CD4-positive, CD25-positive, alpha-beta regulatory T cell (primary cell): Measurements from ENCODE around the gene TSEN15. TPM values are rescaled to one million over a fixed set of nuclear protein-coding genes. Genes with fewer than 3 reads are reported as not detected.

Experiments used
- ATAC-seq, 2 donors: fragments of 150-1000 bp; cut with Tn5 transposase; one replicate each; pipeline ENCODE4 v1.10.0; 2021; ENCODE audit warnings: low read depth in 2 of 2, moderate number of reproducible peaks in 2 of 2, moderate library complexity in 1 of 2
- DNase-seq, 3 donors: peaks; one replicate each; pipeline versions ENCODE4 v3.0.0 to v3.0.0-alpha.2; 2012 to 2022; ENCODE audit warnings: mixed read lengths in 1 of 3
- H3K27ac ChIP-seq: one replicate; pipeline ENCODE4 v1.7.0; 2013; ENCODE audit warnings: mild to moderate bottlenecking, low read length; ENCODE audit not compliant: insufficient read depth, poor library complexity, severe bottlenecking
- H3K27me3 ChIP-seq: one replicate; pipeline ENCODE4 v1.7.0; 2013; ENCODE audit warnings: low read length; ENCODE audit not compliant: control insufficient read depth, insufficient read depth
- H3K36me3 ChIP-seq: one replicate; pipeline ENCODE4 v1.7.0; 2013; ENCODE audit warnings: mild to moderate bottlenecking, low read length, moderate library complexity; ENCODE audit not compliant: control insufficient read depth, insufficient read depth
- H3K4me1 ChIP-seq: 2 replicates; pipeline ENCODE4 v1.7.0; 2013; ENCODE audit warnings: mild to moderate bottlenecking, low read length; ENCODE audit not compliant: insufficient read depth, control insufficient read depth, poor library complexity, severe bottlenecking
- H3K4me3 ChIP-seq: one replicate; pipeline ENCODE4 v1.7.0; 2013; ENCODE audit warnings: low read depth, mild to moderate bottlenecking, low read length, moderate library complexity
- H3K9me3 ChIP-seq, 2 experiments: 1 replicate in 1 of 2; 2 replicates in 1 of 2; pipeline ENCODE4 v1.7.0; 2013; ENCODE audit warnings: low read length in 2 of 2, mild to moderate bottlenecking in 1 of 2, moderate library complexity in 1 of 2; ENCODE audit not compliant: control insufficient read depth in 2 of 2
- H3K27ac Mint-ChIP-seq, 3 donors: one replicate each; pipeline ENCODE4 v1.8.0; 2020 to 2022; ENCODE audit warnings: mild to moderate bottlenecking in 3 of 3, mixed read lengths in 3 of 3, moderate library complexity in 2 of 3
- H3K27me3 Mint-ChIP-seq: one replicate; pipeline ENCODE4 v1.8.0; 2022; ENCODE audit warnings: mild to moderate bottlenecking, mixed read lengths
- H3K36me3 Mint-ChIP-seq: one replicate; pipeline ENCODE4 v1.8.0; 2020; ENCODE audit warnings: mixed read lengths
- H3K4me1 Mint-ChIP-seq, 4 donors: one replicate each; pipeline ENCODE4 v1.8.0; 2020 to 2022; ENCODE audit warnings: mixed read lengths in 4 of 4, mild to moderate bottlenecking in 1 of 4
- H3K4me3 Mint-ChIP-seq, 4 donors: one replicate each; pipeline ENCODE4 v1.8.0; 2020 to 2022; ENCODE audit warnings: mild to moderate bottlenecking in 4 of 4, mixed read lengths in 4 of 4, moderate library complexity in 3 of 4
- H3K9me3 Mint-ChIP-seq, 7 donors: one replicate each; pipeline ENCODE4 v1.8.0; 2020 to 2022; ENCODE audit warnings: mixed read lengths in 7 of 7, mild to moderate bottlenecking in 3 of 7, moderate library complexity in 2 of 7
- polyA plus RNA-seq, 4 donors: library from polyadenylated mRNA; unstranded; fragments of 300-500 nt; fragmentation: Illumina TruSeq; gene quantifications; one replicate each; pipeline ENCODE4 v1.2.3, GENCODE V29; 2021
- total RNA-seq: library from RNA; stranded (reverse); gene quantifications from one replicate; pipeline ENCODE4 v1.2.3, GENCODE V29; 2022

The TSEN15 gene
- total and polyA plus RNA-seq, 5 donors from 2014 or later = 24.0 to 65.3 (median 47.5) TPM

DNA sequence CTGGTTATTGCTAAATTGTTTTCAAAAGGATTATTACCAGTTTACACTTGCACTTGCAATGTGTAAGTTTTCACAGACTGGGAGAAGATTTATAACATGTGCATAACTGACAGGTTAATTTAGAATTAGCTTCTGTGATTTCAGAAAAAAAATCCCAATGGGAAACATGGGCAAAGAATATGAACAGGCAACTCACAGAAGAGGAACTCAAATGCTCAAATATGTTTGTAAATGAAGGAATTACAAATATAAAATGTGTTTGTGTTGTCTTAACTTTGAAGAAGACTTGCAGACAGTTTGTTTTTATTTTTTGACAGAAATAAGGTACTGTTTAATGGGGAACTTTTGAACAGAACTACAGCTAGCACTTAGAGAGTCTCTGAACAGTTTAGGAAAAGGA lies 8.4 kb downstream of the TSEN15 start:
- no peak for DNase-seq
- H3K27me3 Mint-ChIP-seq = no peaks in the 10 kb centered on the region
- H3K9me3 Mint-ChIP-seq = peaks cover 0 to 1% (median 0%) of the 10 kb centered on the region in 7 donors
- no peaks in the 10 kb centered on the region for H3K9me3 ChIP-seq
- no peak overlapping the region for H3K4me3 Mint-ChIP-seq
- H3K36me3 ChIP-seq = peaks cover 32% of the 10 kb centered on the region
- peaks cover 32% of the 10 kb centered on the region for H3K36me3 Mint-ChIP-seq
- no peaks in the 10 kb centered on the region for H3K27me3 ChIP-seq
- H3K4me3 ChIP-seq = no peak overlapping the region
- no peak overlapping the region for H3K27ac Mint-ChIP-seq
- no peak for ATAC-seq
- peaks cover 19 to 40% (median 34%) of the 10 kb centered on the region in 4 donors for H3K4me1 Mint-ChIP-seq
- no peaks in the 10 kb centered on the region for H3K4me1 ChIP-seq
- no peak overlapping the region for H3K27ac ChIP-seq

DNA sequence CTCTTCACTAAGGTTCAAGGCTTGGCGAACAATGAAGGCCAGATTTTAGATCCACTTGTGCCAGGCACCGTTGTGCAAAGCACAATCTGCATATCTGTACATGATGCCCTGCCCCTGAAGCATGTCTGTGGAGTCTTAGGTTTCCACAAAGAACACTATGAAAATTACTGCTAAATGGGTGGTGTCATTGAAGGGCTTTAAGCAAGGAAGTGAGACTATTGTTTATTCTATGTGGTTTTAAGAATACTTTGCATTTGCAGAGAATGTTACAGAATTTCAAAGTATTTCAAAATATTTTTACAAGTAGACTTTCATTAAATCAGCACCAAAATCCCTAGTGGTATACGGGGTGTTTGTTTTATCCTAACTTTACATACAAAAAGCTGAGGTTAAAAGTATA lies 8.8 kb downstream of the TSEN15 start:
- no peak overlapping the region for H3K4me3 ChIP-seq
- no peak overlapping the region for H3K27ac ChIP-seq
- Mint-ChIP-seq H3K36me3 (peaks cover 29% of the 10 kb centered on the region), H3K9me3 (peaks cover 0 to 1% (median 0%) of the 10 kb centered on the region in 7 donors), H3K4me3 (no peak overlapping the region), H3K27me3 (no peaks in the 10 kb centered on the region), H3K27ac (no peak overlapping the region), H3K4me1 (peaks cover 15 to 36% (median 32%) of the 10 kb centered on the region in 4 donors)
- no peaks in the 10 kb centered on the region for H3K4me1 ChIP-seq
- ATAC-seq (no peak), DNase-seq (peak in 1 of 3 donors; percentile 7)
- no peaks in the 10 kb centered on the region for H3K27me3 ChIP-seq
- no peaks in the 10 kb centered on the region for H3K9me3 ChIP-seq
- H3K36me3 ChIP-seq = peaks cover 30% of the 10 kb centered on the region

DNA sequence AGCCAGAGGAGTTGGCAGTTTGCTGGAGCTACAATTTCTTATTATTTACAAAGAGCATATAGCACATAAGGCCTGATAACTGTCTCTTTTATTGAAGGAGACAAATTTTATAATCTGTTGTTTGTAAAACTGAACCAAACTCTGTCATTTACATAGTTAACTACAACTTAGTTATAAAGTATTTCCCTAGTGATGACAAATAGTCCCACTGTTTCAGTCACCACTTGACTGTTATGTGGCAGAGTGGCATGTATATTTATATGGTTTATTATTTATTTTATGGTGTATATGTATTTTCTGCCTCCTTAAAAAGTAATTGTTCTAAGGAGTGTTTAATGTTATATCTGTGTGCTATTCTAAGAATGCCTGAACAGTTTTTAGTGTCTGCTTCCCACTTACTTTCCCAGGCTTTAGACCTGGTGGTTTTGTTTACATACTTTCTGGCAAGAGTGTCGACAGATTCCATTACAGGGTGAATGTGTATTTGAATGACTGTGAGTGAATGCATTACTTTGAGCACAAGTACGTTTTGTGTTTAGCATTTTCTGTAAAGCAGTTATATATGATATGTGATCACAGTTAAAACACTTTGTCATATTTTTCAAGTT lies 10.0 kb downstream of the TSEN15 start:
- peaks cover 33% of the 10 kb centered on the region for H3K36me3 ChIP-seq
- Mint-ChIP-seq H3K4me1 (peaks cover 15 to 35% (median 30%) of the 10 kb centered on the region in 4 donors), H3K36me3 (peaks cover 32% of the 10 kb centered on the region), H3K27ac (peak overlapping the region in 1 of 3 donors; percentile 14), H3K4me3 (no peak overlapping the region), H3K9me3 (peaks cover 0 to 1% (median 0%) of the 10 kb centered on the region in 7 donors), H3K27me3 (no peaks in the 10 kb centered on the region)
- no peak for ATAC-seq
- H3K4me1 ChIP-seq = no peaks in the 10 kb centered on the region
- no peaks in the 10 kb centered on the region for H3K27me3 ChIP-seq
- no peak for DNase-seq
- no peak overlapping the region for H3K4me3 ChIP-seq
- H3K27ac ChIP-seq = no peak overlapping the region
- no peaks in the 10 kb centered on the region for H3K9me3 ChIP-seq

DNA sequence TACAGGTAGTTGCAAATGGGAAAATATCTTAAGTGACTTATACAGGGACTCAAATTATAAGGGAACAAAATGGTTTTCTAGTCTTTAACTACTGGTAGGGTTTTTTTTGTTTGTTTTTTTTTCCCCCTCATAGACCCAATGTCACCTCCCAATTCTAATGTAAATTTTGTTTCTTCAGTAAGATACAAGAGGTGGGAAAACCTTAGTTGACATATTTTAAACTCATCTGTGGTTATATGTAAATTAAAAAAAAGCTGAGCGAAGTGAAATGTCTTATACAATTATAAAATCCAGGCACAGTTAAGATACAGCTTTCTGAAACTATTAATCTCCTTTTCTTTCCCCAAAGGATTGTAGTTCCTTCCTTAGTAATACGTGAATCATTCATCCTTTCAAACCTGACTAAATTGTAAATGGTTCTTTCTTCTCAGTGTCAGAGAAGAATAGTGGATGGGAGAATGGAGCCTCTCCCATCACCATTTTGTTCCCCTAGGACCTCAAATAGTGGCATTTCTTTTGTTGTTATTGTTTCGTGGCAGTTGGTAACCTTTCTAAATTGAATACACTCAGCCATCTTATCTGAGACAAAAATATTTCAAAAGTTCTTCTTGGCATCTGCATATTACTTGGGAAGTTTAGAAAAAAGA lies 11.2 kb downstream of the TSEN15 start:
- Mint-ChIP-seq H3K4me1 (peaks cover 5 to 32% (median 24%) of the 10 kb centered on the region in 4 donors), H3K27ac (no peak overlapping the region), H3K27me3 (no peaks in the 10 kb centered on the region), H3K9me3 (no peaks in the 10 kb centered on the region), H3K36me3 (peaks cover 29% of the 10 kb centered on the region), H3K4me3 (no peak overlapping the region)
- DNase-seq (no peak), ATAC-seq (no peak)
- H3K27ac ChIP-seq = no peak overlapping the region
- H3K9me3 ChIP-seq = no peaks in the 10 kb centered on the region
- peaks cover 28% of the 10 kb centered on the region for H3K36me3 ChIP-seq
- H3K4me3 ChIP-seq = no peak overlapping the region
- H3K4me1 ChIP-seq = no peaks in the 10 kb centered on the region
- H3K27me3 ChIP-seq = no peaks in the 10 kb centered on the region

DNA sequence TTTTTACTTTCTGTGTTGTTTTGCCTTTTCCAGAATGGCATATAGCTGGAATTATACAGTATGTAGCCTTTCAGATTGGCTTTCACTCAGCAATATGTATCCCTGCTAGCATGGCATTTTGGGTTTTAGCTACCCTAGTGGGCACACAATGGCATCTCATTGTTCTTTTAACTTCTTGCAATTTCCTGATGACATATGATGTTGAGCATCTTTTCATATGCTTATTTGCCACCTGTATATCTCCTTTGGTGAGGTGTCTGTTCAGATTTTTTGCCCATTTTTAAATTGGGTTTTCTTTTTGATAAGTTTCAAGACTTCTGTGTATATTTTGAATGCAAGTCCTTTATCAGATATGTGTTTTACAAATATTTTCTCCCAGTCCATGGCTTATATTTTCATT lies 14.0 kb downstream of the TSEN15 start:
- no peaks in the 10 kb centered on the region for H3K4me1 ChIP-seq
- no peaks in the 10 kb centered on the region for H3K27me3 ChIP-seq
- Mint-ChIP-seq H3K27me3 (no peaks in the 10 kb centered on the region), H3K9me3 (no peaks in the 10 kb centered on the region), H3K27ac (no peak overlapping the region), H3K36me3 (peaks cover 21% of the 10 kb centered on the region), H3K4me1 (peaks cover 5 to 26% (median 14%) of the 10 kb centered on the region in 4 donors), H3K4me3 (no peak overlapping the region)
- ATAC-seq (no peak), DNase-seq (no peak)
- no peak overlapping the region for H3K27ac ChIP-seq
- peaks cover 33% of the 10 kb centered on the region for H3K36me3 ChIP-seq
- no peaks in the 10 kb centered on the region for H3K9me3 ChIP-seq
- no peak overlapping the region for H3K4me3 ChIP-seq

DNA sequence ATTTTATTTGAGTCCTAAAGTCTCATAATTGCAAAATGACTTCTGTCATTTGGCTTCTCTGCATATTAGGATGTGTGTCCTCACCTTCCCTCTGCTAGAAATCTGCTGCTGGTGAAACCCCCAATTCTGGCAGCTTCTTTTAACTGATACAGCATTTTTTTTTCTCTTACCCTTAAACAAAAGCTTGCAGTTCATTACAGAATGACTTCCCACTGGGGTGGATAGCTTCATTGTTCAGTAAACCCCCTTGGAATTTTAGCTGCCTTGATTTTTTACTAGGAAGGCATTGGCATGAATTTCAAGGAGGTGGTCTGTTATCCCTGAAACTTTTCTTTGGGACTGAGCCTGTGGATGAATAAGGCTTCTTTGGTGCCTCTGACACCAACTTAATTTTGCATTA lies 16.8 kb downstream of the TSEN15 start:
- peaks cover 20% of the 10 kb centered on the region for H3K36me3 Mint-ChIP-seq
- H3K27me3 Mint-ChIP-seq = no peaks in the 10 kb centered on the region
- H3K27ac Mint-ChIP-seq = no peak overlapping the region
- Histone ChIP-seq H3K27ac (no peak overlapping the region), H3K9me3 (no peaks in the 10 kb centered on the region), H3K4me3 (no peak overlapping the region), H3K4me1 (no peaks in the 10 kb centered on the region), H3K27me3 (no peaks in the 10 kb centered on the region), H3K36me3 (peaks cover 30% of the 10 kb centered on the region)
- peaks cover 0 to 19% (median 4%) of the 10 kb centered on the region in 4 donors for H3K4me1 Mint-ChIP-seq
- H3K9me3 Mint-ChIP-seq = no peaks in the 10 kb centered on the region
- ATAC-seq (no peak), DNase-seq (no peak)
- no peak overlapping the region for H3K4me3 Mint-ChIP-seq

DNA sequence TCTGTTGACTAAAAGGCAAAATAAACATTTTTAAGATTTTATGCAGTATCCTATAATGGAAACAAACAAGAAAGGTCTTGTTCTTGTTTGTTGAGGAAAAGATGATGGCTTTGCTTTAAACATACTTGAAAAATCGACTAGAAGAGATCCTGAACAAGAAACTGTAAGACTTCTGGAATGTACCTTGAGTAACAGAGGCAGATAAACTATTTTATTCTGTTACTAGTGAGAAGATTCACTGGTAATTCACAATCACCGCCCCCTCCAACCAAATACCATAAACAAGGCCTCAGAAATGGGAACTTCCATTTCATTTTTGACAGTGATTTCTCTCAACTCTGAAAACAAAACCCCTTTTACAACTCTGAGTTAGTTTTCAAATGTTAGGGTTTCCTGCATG lies 18.1 kb downstream of the TSEN15 start:
- H3K4me3 ChIP-seq = no peak overlapping the region
- Mint-ChIP-seq H3K27ac (no peak overlapping the region), H3K36me3 (peaks cover 14% of the 10 kb centered on the region)

DNA sequence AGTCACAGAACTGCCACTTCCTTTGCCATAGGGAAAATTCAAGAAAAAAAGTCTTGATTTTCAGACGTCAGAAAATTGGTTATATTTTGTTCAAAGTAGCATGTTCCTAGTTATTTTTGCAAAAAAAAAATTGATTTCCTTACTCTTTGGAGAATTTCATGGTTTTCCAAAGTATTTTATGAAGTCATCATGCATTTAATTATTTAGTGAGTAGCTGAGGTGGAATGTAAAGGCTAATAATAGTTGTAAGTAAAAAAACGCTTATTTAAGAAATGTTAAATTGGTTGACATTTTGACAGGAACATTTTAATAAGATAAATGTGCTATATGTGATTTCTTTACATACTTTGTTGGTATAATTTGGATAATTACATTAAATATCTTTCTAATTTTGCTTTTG lies 20.8 kb downstream of the TSEN15 start:
- Histone ChIP-seq H3K9me3 (no peaks in the 10 kb centered on the region), H3K27ac (no peak overlapping the region), H3K4me3 (no peak overlapping the region), H3K27me3 (no peaks in the 10 kb centered on the region), H3K4me1 (no peaks in the 10 kb centered on the region), H3K36me3 (peaks cover 17% of the 10 kb centered on the region)
- Mint-ChIP-seq H3K27me3 (no peaks in the 10 kb centered on the region), H3K4me1 (peaks cover 0 to 12% (median 2%) of the 10 kb centered on the region in 4 donors), H3K9me3 (no peaks in the 10 kb centered on the region), H3K36me3 (peaks cover 4% of the 10 kb centered on the region), H3K4me3 (no peak overlapping the region), H3K27ac (no peak overlapping the region)
- ATAC-seq = no peak
- no peak for DNase-seq

More for the DNA sequence above, 18.1 kb downstream of the TSEN15 start:
- Histone ChIP-seq H3K4me1 (no peaks in the 10 kb centered on the region), H3K27me3 (no peaks in the 10 kb centered on the region), H3K27ac (no peak overlapping the region), H3K36me3 (peaks cover 24% of the 10 kb centered on the region), H3K9me3 (no peaks in the 10 kb centered on the region)
- no peaks in the 10 kb centered on the region for H3K27me3 Mint-ChIP-seq
- peaks cover 0 to 13% (median 0%) of the 10 kb centered on the region in 4 donors for H3K4me1 Mint-ChIP-seq
- H3K4me3 Mint-ChIP-seq = no peak overlapping the region
- no peaks in the 10 kb centered on the region for H3K9me3 Mint-ChIP-seq
- ATAC-seq (no peak), DNase-seq (no peak)
